HG03439 (cell line): ENCODE results near the gene ALKAL2.

Experiments
- ATAC-seq: cut with Tn5 transposase; IDR thresholded peaks from one replicate; pipeline ENCODE4 v1.9.1; 2021; ENCODE audit warnings: mild to moderate bottlenecking, moderate library complexity; ENCODE audit not compliant: unreplicated experiment

The ALKAL2 gene

DNA sequence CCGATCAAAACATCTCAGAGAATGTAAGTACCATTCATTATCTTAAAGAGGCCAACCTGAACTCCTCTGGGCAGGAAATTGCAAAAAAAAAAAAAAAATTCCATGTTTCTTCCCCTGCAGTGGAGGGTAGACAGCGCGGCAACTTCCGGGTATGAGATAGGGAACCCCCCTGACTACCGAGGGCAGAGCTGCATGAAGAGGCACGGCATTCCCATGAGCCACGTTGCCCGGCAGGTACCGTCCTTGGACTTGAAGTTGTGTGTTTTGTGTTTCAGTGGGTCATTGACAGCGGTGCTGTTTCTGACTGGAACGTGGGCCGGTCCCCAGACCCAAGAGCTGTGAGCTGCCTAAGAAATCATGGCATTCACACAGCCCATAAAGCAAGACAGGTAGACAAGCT, 16.0 kb downstream of the ALKAL2 start:
- ATAC-seq: no peak

DNA sequence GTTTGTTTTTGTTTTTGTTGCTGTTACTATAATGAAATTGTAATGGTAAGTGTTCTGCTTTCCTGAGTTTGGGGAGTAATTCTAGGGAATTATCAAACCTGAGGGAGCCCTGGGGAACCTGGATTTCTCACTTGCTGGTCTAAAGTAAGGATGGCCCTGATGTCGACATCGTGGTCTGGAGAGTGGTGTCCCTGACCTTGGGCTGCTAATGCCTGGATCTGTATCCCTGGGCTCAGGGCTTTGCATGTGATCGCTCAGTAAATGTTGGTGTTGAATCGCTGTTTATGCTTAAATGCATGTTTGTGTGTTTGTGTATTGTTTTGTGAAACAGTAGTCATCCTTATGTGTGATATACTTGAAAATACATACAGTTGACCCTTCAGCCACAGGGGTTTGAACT, 17.0 kb downstream of the ALKAL2 start:
- no peak for ATAC-seq

DNA sequence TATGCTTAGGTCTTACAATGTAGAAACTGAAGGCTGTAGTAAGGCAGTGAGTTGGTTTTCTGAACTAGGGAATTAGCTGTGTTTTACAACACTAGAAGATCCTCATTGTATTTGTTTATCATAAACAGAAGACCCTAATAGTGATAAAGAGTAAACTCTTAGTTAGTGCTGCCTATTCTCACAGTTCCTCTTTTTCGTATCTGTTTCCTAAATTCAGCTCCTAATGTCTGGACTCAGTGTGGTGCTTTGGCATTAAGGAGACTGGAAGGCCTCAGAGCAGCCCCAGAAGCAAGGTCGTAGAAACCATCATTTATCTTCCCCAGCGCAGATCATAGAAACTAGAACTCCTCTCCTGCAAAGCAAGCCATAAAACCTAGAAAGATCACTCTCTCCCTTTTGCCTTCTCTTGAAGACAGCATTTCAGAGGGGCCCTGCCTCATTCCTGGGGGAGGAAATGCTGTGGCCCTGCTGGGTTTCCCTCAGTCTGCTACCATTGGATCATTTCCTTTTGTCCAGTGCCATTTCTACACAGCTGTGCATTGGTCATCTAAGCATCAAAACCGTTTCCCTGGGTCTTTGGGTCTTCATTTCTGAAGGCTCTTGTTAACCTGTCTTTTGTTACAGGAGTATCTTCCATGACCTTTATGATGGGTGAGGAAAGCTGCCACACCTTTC, 18.4 kb downstream of the ALKAL2 start:
- no peak for ATAC-seq

DNA sequence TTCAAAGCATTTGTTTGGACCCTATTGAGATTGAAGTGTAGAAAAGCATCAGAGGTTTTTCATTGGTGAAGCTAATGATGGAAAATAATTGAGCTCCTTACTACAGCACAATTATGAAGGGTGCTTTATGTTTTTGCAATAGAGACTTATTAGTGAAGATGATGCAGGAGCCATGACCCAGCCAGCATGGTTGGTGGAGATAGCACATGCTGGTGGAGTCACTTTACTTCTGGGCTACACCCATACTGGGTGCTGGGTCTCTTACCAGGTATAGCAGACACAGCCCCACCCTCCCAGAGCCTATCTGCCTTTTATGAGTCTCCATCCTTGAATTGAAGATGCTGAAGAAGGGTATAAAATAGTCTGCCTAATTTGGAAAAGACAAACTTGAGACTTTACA, 19.6 kb downstream of the ALKAL2 start:
- no peak for ATAC-seq

DNA sequence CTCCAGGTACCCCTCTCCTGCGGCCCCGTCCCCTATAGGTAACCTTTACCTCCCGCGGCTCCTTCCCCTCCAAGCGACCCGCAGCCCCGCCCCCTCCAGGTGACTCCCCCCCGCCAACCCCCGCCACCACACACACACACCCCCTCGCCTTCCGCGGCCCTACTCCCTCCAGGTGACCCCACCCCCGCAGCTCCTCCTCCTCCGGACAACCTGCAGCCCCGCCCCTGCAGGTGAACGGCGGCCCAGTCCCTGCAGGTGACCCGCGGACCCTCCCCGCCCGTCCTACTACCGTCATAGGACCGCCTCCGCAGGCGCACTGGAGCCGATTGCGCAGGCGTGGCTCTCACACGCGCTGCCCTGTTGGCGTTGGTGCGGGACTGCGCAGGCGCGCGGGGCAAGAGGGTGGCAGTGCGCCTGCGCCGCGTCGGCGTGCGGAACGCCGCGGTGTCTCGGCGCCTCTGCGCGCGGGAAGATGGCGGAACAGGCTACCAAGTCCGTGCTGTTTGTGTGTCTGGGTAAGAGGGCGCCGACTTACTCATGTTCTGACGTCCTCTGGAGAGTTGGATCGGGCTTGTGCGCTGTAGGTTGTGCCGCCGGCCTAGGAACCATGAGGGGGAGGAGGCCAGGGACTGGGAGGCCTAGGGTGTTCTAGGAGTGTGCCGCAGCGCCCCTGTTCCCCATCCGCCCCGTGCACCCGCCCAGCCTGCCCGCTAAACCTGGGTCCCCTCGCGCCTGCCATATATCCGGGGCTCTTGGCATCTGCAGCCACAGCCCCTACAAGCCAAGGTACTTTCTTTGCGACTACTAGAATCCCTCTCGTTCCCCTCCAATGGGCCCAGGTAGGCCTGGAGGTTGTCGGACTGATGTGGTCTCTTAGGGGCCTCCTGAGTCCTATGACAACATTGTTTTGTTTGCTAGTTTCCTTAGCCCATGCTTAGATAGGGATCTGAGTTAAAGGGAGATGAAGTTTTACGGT, 23.1 kb downstream of the ALKAL2 start, which contains the start of gene ACP1:
TSS of gene ACP1 (plus strand) at position 455 of the 976 bp plus-strand sequence. CDS start at position 473, 18 bp downstream.
- ATAC-seq: peak; percentile 91

DNA sequence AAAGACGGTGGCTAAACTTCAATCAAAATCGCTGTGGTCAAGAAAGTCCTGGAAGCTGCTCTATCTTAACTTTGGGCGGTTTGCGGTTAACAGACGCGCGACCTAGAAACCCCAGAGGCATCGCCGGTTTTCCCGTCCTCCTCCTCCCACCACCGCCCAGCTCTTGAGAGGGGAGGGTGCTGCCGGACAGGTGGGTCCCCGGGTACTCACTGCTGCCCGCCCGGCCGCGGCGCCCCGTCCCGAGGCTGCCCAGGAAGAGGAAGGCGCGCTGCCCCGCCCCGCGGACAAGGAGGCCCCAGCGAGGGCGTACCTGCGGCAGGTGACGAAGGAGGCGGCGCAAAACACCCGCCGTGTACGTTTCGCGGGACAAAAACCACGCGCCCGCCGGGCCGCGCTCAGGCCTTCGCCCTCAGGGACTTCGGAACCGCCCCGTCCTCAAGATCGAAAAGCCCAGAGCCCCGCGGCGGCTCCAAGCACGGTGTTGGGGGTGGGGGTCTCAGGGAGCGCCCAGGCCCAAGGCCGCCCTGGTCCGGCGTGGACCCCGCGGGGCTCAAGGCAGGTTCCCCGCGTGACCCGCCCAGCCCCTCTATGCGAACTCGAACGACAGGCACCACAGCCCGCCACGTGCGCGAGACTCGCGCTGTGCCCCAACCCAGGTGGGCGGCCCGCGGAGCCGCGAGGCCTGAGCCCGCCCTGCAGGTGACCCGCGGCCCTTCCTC, 24.0 kb downstream of the ALKAL2 start, which contains the start of gene SH3YL1:
TSS of gene SH3YL1 (minus strand) at position 259 of the 719 bp plus-strand sequence. CDS start at position 211, 48 bp downstream.
- ATAC-seq: peak; percentile 25

DNA sequence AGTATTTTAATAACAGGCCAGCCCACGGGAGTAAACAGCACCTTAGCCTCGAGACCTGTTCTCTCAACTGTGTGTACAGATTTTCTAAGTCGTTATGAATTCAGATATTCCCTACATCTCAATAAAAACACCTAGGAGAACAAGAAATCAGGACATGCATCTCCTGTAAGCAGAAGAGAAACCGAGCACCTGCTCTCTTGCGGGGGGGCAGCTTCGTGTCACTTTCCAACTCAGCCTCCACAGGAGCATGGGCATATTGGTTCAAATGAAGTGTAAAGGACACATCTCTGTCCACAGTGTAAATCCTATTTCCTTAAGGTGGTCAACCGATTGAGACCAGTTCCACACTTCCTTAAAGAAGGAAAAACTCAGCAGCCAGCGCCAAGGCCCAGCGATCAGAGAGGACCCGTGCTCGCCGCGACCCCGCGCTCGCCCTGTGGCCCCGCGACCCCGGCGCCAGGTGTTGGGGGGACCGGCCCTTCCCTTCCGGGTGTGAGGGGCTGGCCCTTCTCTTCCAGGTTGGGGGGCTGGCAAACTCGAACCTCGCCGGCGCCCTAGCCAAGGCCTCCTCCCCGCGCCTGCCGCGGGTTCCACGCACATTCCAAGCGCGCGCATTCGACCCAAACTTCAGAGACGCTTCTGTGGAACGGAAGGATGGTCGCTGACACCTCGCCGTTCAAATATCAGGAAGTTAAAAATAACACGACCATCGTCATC, 24.7 kb downstream of the ALKAL2 start:
- no peak for ATAC-seq

DNA sequence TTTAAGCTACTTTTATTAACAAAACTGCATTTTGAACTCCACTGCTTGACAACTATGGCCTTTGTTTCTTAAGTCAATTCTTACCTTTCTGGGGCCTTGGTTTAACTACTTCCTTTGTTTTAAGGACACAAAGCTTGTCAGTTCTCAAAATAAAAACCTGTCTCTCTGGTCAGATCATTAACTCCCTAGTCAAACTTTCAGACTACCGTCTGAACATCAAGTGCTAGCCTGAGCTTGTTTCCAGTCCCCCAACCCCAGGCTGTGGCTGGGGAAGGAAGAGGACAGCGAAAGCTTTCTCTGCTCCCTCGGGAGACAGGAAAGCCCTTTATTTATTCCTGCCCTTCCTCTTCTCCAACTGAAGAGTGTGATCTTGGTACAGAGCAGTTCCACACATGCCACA, 25.8 kb downstream of the ALKAL2 start:
- no peak for ATAC-seq

DNA sequence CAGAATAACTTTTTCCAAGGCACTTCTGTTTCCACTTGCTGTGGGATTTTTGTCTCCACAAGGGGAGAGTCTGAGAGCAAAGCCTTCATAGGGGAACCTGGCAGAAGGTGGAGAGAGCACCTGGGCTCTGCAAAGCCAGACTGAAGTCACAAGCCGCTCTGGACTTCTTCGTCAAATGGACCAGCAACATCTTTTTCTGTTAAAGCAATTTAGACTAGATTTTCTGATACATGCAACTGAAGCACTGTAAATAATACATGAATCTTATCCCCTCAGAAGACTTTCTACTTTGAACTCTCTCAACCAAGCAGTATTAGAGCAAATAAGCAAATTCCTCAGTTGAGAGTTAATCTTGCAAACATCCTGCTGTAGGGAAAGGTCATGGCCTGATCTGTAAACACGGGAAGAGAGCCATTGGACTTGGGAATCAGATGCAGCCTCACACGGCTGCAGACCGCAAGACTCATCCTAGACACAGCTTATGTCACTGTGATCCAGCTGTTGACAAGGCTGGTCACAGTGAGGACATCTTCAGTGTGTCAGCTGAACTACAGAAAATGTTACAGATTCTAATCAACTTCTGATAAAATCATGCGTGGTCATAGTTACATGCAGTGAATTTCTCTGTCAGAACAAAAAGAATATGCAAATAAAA, 27.3 kb downstream of the ALKAL2 start:
- no peak for ATAC-seq

DNA sequence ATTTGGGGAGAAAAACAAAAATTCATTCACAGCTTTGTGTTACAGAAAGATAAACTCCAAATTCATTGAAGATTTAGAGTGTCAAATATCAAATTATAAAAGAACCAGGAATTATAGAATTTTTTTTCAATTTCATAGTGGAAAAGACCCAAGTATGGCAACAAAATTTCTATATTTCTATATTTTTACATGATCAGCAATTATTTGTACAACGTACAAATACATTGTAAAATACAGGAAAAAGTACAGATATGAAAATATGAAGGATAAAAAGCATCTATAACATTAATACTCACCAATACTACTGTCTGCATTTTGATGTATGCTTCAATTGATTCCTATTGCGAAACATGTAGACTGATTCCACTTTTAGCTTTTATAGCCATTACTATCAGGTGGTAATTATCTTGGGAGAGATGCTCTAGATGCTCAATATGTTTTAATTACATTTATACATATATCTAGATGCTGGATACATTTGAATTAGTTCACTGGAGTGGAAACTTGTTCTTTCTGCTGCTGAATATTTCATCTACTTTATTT, 28.0 kb downstream of the ALKAL2 start:
- ATAC-seq: no peak

DNA sequence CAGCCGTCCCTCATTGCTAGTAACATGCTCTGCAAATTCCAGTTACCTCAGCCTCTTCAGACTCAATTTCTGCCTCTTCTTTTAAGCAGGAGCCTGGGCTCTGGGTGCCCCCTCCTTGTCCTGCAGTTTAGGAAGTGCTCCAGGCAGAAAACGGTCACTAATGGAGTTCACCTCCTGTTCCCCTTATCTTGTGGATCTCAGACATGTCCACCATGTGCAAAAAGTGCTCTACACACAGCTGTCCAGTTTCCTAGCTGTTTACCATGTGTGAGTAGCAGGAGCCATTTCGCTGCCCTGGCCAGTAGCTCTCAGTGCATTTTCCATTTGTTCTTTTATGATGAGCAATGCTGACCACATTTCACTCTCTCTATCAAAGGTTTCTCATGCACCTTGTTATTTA, 29.0 kb downstream of the ALKAL2 start:
- ATAC-seq: no peak

DNA sequence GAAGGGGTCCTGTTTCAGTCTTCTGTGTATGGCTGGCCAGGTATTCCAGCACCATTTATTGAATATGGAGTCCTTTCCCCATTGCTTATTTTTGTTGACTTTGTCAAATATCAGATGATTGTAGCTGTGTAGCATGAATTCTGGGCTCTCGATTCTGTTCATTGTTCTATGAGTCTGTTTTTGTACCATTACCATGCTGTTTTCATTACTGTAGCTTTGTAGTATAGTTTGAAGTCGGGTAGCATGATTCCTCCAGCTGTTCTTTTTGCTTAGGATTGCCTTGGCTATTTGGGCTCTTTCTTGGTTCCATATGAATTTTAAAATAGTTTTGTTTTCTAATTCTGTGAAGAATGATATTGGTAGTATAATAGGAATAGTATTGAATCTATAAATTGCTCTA, 30.0 kb downstream of the ALKAL2 start:
- ATAC-seq: no peak

DNA sequence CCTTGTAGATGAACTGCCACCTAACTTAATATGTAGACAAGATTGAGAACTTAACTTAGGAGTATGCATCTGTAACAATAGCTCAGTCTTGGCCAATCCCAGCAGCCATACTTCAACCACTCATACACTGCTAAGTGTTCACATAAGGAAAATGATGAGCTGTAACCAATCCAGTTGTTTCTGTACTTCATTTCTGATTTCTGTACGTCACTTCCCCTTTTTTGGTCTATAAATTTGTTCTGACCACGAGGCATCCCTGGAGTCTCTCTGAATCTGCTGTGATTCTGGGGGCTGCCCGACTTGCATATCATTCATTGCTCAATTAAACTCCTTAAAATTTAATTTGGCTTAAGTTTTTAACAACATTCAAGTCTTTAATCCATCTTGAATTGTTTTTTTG, 30.5 kb downstream of the ALKAL2 start:
- no peak for ATAC-seq

DNA sequence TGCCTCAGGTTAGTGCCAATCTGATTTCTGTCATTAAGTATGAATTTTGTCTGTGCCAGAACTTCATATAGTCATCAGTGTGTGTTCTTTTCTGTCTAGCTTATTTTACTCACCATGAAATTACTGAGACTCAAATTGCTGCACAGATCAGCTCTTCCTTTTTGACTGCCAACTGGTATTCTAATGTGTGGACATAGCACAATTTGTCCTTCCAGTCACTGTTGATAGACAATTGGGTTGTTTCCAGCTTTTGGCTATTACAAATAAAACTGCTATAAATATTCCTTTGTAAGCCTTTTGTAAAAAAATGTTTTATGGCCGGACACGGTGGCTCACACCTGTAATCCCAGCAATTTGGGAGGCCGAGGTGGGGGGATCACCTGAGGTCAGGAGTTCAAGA, 31.8 kb downstream of the ALKAL2 start:
- ATAC-seq: no peak

DNA sequence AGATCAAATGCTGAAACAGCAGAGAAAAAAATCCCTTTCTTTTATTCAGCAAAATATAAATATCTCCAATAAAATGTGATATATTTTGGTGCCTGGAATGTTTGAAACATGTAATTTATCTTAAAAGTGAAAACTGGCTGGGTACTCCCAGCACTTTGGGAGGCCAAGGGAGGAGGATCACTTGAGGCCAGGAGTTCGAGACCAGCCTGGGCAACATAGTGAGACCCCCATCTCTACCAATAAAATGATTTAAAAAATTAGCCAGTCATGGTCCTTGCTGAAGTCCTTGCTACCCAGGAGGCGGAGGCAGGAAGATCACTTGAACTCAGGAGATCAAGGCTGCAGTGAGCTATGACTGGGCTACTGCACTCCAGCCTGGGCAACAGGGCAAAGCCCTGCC, 32.7 kb downstream of the ALKAL2 start:
- ATAC-seq: no peak

DNA sequence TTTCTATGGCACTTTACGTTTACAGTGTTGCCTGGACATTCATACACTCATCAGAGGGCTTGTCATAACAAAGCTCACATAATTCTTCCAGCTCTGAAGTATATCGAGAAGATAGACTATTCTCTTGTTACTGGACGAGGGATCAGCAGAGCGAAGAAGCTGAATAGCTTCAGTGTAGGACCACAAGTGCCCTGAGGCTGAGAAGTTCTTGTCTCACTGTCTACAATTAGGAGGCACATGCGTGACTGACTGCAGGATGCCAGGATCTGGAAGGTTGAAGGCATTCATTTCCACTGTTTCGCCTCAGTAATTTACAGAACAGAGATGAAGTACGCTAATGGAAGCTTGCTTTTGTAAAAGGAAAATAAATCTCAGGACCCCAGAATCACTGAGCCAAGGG, 33.6 kb downstream of the ALKAL2 start:
- no peak for ATAC-seq

DNA sequence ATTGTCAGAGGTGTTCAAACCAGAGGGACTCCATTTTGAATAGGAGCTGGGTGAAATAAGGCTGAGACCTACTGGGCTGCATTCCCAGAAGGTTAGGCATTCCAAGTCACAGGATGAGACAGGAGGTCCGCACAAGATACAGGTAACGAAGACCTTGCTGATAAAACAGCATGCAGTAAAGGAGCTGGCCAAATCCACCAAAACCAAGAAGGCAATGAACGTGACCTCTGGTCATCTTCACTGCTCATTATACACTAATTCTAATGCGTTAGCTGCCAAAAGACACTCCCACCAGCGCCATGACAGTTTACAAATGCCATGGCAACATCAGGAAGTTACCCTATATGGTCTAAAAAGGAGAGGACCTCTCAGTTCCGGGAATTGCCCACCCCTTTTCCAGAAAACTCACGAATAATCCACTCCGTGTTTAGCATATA, 34.7 kb downstream of the ALKAL2 start:
- no peak for ATAC-seq

DNA sequence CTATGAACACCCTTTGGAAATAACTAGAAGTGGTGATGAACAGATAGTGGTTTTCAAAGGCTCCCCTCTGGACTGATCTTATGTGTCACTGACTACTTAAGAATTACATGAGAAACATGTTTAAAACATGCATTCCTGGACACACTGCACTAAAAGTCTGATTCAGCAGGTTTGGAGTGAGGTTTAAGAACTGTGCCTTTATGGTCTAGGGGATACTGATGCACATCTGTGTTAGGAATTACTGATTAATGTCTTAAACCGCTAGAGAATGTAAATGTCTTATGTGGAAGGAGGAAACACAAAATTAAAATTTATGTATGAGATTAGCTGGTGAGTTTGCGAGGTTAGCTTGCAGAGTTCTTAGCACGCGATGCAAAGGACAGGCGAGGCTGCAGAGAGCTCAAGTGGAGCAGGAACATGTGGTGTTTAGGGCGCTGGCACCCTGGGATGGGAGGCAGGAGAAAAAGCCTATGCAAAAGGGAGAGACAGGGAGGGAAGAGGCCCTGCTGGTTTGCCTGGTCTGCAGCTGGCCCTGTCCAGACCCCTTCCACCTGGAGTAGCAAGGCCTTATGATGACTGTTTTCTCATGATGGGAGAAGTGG, 35.8 kb downstream of the ALKAL2 start:
- no peak for ATAC-seq

DNA sequence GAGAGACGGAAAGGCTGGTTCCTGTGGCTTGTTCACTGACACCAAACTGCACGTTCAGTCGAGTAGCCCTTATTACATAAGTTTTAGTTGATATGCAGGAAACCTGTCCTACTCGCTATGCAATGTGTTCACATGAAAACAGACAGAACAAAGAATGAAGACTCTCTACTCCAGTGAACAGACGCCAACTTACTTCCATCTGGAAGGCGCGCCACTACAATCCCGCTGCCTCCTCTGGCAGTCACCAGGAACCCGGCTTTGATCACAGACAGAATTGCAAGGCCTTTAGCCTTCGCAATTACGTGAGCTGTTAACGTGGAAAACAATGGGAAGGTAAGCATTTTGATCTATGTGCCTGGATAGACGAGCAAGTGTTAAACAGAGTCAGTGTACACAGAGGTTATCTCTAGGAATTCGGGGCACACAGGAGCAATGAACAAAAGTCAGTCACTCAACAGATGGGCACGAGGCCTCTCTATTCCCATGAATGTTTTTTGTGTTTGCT, 38.3 kb downstream of the ALKAL2 start:
- no peak for ATAC-seq
